Measurements from ENCODE around the gene ADGRE2.
"Not testable (repeated sequence)": the region's sequence is repeated elsewhere in the genome, so short reads cannot be mapped to it uniquely, and the experiment has no call there.

DNA sequence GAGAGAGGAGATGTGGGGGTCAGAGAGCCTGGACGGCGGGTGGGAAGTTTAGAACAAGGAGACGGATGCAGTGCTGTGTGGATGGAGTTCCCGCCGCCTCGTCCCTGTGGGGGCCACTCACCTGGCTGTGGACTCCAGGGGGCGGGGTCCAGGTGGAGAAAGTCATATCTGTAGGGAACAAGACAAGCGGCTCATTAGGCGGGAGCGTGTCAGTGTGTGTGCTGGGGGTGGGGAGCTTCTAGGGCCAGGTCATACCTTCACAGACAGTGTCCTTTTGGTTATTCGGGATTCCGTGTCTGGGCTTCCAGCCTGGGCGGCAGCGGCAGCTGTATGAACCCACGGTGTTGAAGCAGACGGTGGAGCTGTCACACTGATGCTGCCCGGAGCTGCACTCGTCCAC is 13.0 kb downstream of the ADGRE2 start:
- TF ChIP-seq, protein P1, sequence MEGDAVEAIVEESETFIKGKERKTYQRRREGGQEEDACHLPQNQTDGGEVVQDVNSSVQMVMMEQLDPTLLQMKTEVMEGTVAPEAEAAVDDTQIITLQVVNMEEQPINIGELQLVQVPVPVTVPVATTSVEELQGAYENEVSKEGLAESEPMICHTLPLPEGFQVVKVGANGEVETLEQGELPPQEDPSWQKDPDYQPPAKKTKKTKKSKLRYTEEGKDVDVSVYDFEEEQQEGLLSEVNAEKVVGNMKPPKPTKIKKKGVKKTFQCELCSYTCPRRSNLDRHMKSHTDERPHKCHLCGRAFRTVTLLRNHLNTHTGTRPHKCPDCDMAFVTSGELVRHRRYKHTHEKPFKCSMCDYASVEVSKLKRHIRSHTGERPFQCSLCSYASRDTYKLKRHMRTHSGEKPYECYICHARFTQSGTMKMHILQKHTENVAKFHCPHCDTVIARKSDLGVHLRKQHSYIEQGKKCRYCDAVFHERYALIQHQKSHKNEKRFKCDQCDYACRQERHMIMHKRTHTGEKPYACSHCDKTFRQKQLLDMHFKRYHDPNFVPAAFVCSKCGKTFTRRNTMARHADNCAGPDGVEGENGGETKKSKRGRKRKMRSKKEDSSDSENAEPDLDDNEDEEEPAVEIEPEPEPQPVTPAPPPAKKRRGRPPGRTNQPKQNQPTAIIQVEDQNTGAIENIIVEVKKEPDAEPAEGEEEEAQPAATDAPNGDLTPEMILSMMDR (IDR thresholded peaks at IDR 0.05; ENCODE audit: extremely low read depth in 1 of 2, insufficient read depth in 1 of 2, low read depth in 1 of 2, low read length in 2 of 2): not testable (repeated sequence)
- not testable (repeated sequence) for TF ChIP-seq POLR2A (IDR thresholded peaks at IDR 0.05; ENCODE audit: low read depth, low read length); POLR2AphosphoS5 (IDR thresholded peaks at IDR 0.05; ENCODE audit: insufficient read depth, low read depth, low read length)
- TF ChIP-seq, protein P2, sequence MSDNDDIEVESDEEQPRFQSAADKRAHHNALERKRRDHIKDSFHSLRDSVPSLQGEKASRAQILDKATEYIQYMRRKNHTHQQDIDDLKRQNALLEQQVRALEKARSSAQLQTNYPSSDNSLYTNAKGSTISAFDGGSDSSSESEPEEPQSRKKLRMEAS (IDR thresholded peaks at IDR 0.05; ENCODE audit: insufficient read depth, insufficient read length): not testable (repeated sequence)

Measured in endothelial cell of umbilical vein (primary cell).